Neuron (in vitro differentiated cells): Measurements from ENCODE around the gene TTYH1.

Experiments
- H2AFZ ChIP-seq: one replicate; pipeline ENCODE4 v1.6.1; 2013; ENCODE audit warnings: low read depth, mild to moderate bottlenecking, inconsistent platforms, low read length, moderate library complexity
- H3K27me3 ChIP-seq: one replicate; pipeline ENCODE4 v1.6.1; 2013; ENCODE audit warnings: low read length; ENCODE audit not compliant: insufficient read depth
- H3K36me3 ChIP-seq: one replicate; pipeline ENCODE4 v1.6.1; 2013; ENCODE audit warnings: low read length; ENCODE audit not compliant: insufficient read depth
- H3K4me1 ChIP-seq: one replicate; pipeline ENCODE4 v1.6.1; 2013; ENCODE audit warnings: low read length; ENCODE audit not compliant: insufficient read depth
- H3K4me3 ChIP-seq: 2 replicates; pipeline ENCODE4 v1.5.1; 2013; ENCODE audit warnings: mild to moderate bottlenecking, low read length, moderate library complexity
- H3K9me3 ChIP-seq: one replicate; pipeline ENCODE4 v1.6.1; 2013; ENCODE audit warnings: low read length

TTYH1 gene

GRCh38 chr19:54430306-54431254, 15.3 kb downstream of the TTYH1 start:
- H3K9me3 ChIP-seq = no peaks in the 10 kb centered on the region
- no peaks in the 10 kb centered on the region for H3K27me3 ChIP-seq
- peaks cover 36% of the 10 kb centered on the region for H3K4me1 ChIP-seq
- no peak overlapping the region for H2AFZ ChIP-seq
- H3K36me3 ChIP-seq = peaks cover 44% of the 10 kb centered on the region
- H3K4me3 ChIP-seq = no peak overlapping the region

- Histone ChIP-seq H3K36me3 (peaks cover 38% of the 10 kb centered on the region), H3K9me3 (no peaks in the 10 kb centered on the region), H3K27me3 (no peaks in the 10 kb centered on the region), H3K4me3 (no peak overlapping the region), H2AFZ (no peak overlapping the region), H3K4me1 (peaks cover 44% of the 10 kb centered on the region)
Observed at GRCh38 chr19:54431255-54431838, 16.1 kb downstream of the TTYH1 start.

GRCh38 chr19:54432144-54432738, 17.0 kb downstream of the TTYH1 start:
- Histone ChIP-seq H3K4me1 (peaks cover 52% of the 10 kb centered on the region), H3K27me3 (no peaks in the 10 kb centered on the region), H3K36me3 (peaks cover 33% of the 10 kb centered on the region), H3K9me3 (no peaks in the 10 kb centered on the region), H2AFZ (no peak overlapping the region), H3K4me3 (no peak overlapping the region)

GRCh38 chr19:54433697-54434096, 18.4 kb downstream of the TTYH1 start:
- Histone ChIP-seq H3K9me3 (no peaks in the 10 kb centered on the region), H3K4me3 (no peak overlapping the region), H3K36me3 (peaks cover 25% of the 10 kb centered on the region), H2AFZ (no peak overlapping the region), H3K4me1 (peaks cover 56% of the 10 kb centered on the region), H3K27me3 (no peaks in the 10 kb centered on the region)

- H3K36me3 ChIP-seq = peaks cover 19% of the 10 kb centered on the region
- H3K4me3 ChIP-seq = no peak overlapping the region
- no peaks in the 10 kb centered on the region for H3K9me3 ChIP-seq
- H3K27me3 ChIP-seq = no peaks in the 10 kb centered on the region
- no peak overlapping the region for H2AFZ ChIP-seq
- peaks cover 62% of the 10 kb centered on the region for H3K4me1 ChIP-seq
Observed at GRCh38 chr19:54434112-54434872, 19.0 kb downstream of the TTYH1 start.

GRCh38 chr19:54434873-54435214, 19.6 kb downstream of the TTYH1 start:
- Histone ChIP-seq H3K4me3 (no peak overlapping the region), H3K27me3 (no peaks in the 10 kb centered on the region), H3K4me1 (peaks cover 64% of the 10 kb centered on the region), H3K9me3 (no peaks in the 10 kb centered on the region), H3K36me3 (peaks cover 19% of the 10 kb centered on the region), H2AFZ (no peak overlapping the region)

GRCh38 chr19:54435551-54436016, 20.3 kb downstream of the TTYH1 start:
- Histone ChIP-seq H3K9me3 (no peaks in the 10 kb centered on the region), H3K4me3 (no peak overlapping the region), H3K4me1 (peaks cover 56% of the 10 kb centered on the region), H3K27me3 (no peaks in the 10 kb centered on the region), H2AFZ (no peak overlapping the region), H3K36me3 (peaks cover 19% of the 10 kb centered on the region)

- Histone ChIP-seq H3K4me1 (peaks cover 53% of the 10 kb centered on the region), H3K27me3 (no peaks in the 10 kb centered on the region), H2AFZ (no peak overlapping the region), H3K4me3 (no peak overlapping the region), H3K36me3 (peaks cover 18% of the 10 kb centered on the region), H3K9me3 (no peaks in the 10 kb centered on the region)
Observed at GRCh38 chr19:54436031-54436523, 20.8 kb downstream of the TTYH1 start.

GRCh38 chr19:54436628-54437252, 21.5 kb downstream of the TTYH1 start:
- Histone ChIP-seq H3K4me3 (no peak overlapping the region), H3K36me3 (peaks cover 12% of the 10 kb centered on the region), H3K4me1 (peaks cover 49% of the 10 kb centered on the region), H3K27me3 (no peaks in the 10 kb centered on the region), H2AFZ (no peak overlapping the region), H3K9me3 (no peaks in the 10 kb centered on the region)

- peaks cover 42% of the 10 kb centered on the region for H3K4me1 ChIP-seq
- no peaks in the 10 kb centered on the region for H3K27me3 ChIP-seq
- no peak overlapping the region for H2AFZ ChIP-seq
- no peak overlapping the region for H3K4me3 ChIP-seq
- H3K9me3 ChIP-seq = no peaks in the 10 kb centered on the region
- H3K36me3 ChIP-seq = peaks cover 5% of the 10 kb centered on the region
Observed at GRCh38 chr19:54439174-54439851, 24.0 kb downstream of the TTYH1 start.

GRCh38 chr19:54440641-54441040, 25.4 kb downstream of the TTYH1 start:
- Histone ChIP-seq H3K4me1 (peaks cover 29% of the 10 kb centered on the region), H2AFZ (no peak overlapping the region), H3K27me3 (no peaks in the 10 kb centered on the region), H3K9me3 (no peaks in the 10 kb centered on the region), H3K36me3 (peaks cover 14% of the 10 kb centered on the region), H3K4me3 (no peak overlapping the region)

- Histone ChIP-seq H3K4me1 (peaks cover 13% of the 10 kb centered on the region), H2AFZ (no peak overlapping the region), H3K36me3 (peaks cover 14% of the 10 kb centered on the region), H3K9me3 (no peaks in the 10 kb centered on the region), H3K27me3 (no peaks in the 10 kb centered on the region), H3K4me3 (no peak overlapping the region)
Observed at GRCh38 chr19:54444737-54445136, 29.5 kb downstream of the TTYH1 start.
